ENCODE data around the gene TNFSF9. TPM values are rescaled to one million over a fixed set of nuclear protein-coding genes. Genes with fewer than 3 reads are reported as not detected.
"Not testable (repeated sequence)": the region's sequence is repeated elsewhere in the genome, so short reads cannot be mapped to it uniquely, and the experiment has no call there.

The TNFSF9 gene
- total RNA-seq, 1 donor from 2014 or later: 2.3 TPM

- H3K9ac ChIP-seq (ENCODE audit: low read length): no peak within 1 kb of the TSS
- no peak within 1 kb of the TSS for H3K27ac Mint-ChIP-seq (ENCODE audit: unreplicated experiment)
- H3K4me2 ChIP-seq (ENCODE audit: low read length): peak within 1 kb of the TSS; percentile 39
These were observed 28.8 kb upstream of the TNFSF9 start, which contains the start of gene TUBB4A for GRCh38 chr19:6501740-6502648. Gene TUBB4A, minus strand, starts transcription at chr19:6502309. Its CDS starts 97 bp downstream, at chr19:6502212.

DNA sequence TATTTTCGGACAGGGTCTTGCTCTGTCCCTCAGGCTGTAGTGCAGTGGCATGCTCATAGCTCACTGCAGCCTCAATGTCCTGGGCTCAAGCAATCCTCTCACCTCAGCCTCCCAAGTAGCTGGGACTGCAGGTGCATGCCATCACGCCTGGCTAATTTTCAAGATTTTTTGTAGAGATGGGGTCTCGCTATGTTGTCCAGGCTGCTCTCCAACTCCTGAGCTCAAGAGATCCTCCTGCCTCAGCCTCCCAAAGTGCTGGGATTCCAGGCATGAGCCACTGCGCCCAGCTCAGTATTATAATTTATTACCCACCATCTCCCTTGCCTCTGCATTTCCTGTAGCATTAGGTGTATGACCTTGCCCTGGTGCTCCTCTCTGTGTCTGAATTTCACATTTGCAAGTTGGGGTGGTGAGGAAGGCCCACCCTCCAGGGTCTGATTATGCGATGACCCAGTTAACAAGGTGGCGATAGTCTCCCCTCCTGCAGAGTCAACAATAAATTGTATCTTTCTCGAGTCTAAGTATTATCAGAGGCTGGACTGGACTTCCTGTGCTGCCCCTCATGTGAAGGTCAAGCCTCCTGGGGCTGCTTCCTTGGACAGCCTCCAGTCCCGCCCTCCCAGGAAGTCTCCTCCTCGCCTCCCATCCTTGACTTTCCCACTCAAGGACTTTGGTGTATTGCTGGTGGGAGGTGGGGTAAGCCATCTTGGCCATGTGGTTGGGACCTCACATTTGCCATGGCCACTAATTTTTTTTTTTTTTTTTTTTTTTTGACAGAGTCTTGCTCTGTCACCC lies 27.2 kb upstream of the TNFSF9 start:
- H3K36me3 Mint-ChIP-seq (ENCODE audit: low read depth, unreplicated experiment): no peaks in the 10 kb centered on the region

More at GRCh38 chr19:6501740-6502648, 28.8 kb upstream of the TNFSF9 start, which contains the start of gene TUBB4A:
- Histone ChIP-seq H2AFZ (ENCODE audit: low read depth, low read length) (no peak within 1 kb of the TSS), H3K4me1 (ENCODE audit: insufficient read depth, low read length) (no peaks in the 10 kb centered on the region), H3K27ac (ENCODE audit: low read depth, low read length) (no peak within 1 kb of the TSS), H3K4me3 (ENCODE audit: insufficient read depth, low read depth, low read length) (no peak within 1 kb of the TSS), H3K36me3 (ENCODE audit: insufficient read depth, low read length) (no peaks in the 10 kb centered on the region), H3K9me3 (ENCODE audit: insufficient read depth, low read depth, low read length) (no peaks in the 10 kb centered on the region), H3K79me2 (ENCODE audit: insufficient read depth, low read length) (no peaks in the 10 kb centered on the region), H4K20me1 (ENCODE audit: insufficient read depth, low read length) (no peaks in the 10 kb centered on the region), H3K27me3 (ENCODE audit: insufficient read depth, low read length) (peaks cover 16% of the 10 kb centered on the region)
- H3K4me3 Mint-ChIP-seq (ENCODE audit: unreplicated experiment): peak within 1 kb of the TSS; percentile 62
- peaks cover 2% of the 10 kb centered on the region for H3K9me3 Mint-ChIP-seq (ENCODE audit: unreplicated experiment)
- TF ChIP-seq CTCF (IDR thresholded peaks at IDR 0.05; ENCODE audit: insufficient read depth, low read depth, low read length): no peak
- peak; percentile 81 for TF ChIP-seq EZH2 (IDR thresholded peaks at IDR 0.05; ENCODE audit: insufficient read depth, low read length)
- H3K27me3 Mint-ChIP-seq (ENCODE audit: low read depth, unreplicated experiment): peaks cover 25% of the 10 kb centered on the region
- DNase-seq (ENCODE audit: low read depth) (no peak), FAIRE-seq (no peak)
- no peaks in the 10 kb centered on the region for H3K4me1 Mint-ChIP-seq (ENCODE audit: low read depth, unreplicated experiment)
- H3K36me3 Mint-ChIP-seq (ENCODE audit: low read depth, unreplicated experiment): no peaks in the 10 kb centered on the region

DNA sequence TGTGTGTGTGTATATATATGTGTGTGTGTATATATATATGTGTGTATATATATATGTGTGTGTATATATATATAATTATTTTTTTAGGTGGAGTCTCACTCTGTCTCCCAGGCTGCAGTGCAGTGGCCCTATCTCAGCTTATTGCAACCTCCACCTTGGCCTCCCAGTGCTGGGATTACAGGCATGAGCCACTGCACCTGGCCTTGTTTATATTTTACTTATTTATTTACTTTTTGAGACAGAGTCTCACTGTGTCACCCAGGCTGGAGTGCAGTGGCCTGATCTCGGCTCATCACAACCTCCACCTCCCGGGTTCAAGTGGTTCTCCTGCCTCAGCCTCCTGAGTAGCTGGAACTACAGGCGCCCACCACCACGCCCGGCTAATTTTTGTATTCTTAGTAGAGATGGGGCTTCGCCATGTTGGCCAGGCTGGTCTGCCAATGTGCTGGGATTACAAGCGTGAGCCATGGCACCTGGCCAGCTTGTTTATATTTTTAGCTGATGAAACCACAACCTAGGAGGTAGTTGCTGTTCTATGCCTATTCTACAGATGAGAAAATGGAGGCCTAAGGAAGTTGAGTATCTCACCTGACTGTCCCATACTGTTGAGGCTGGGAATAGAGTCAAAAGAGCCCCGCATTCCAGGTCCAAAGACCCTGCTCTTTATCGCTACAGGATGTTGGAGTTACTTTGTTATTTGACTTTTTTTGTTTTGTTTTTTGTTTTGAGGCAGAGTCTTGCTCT lies 22.6 kb upstream of the TNFSF9 start:
- H3K27ac Mint-ChIP-seq (ENCODE audit: unreplicated experiment); H3K9ac ChIP-seq (ENCODE audit: low read length); H3K9me3 Mint-ChIP-seq (ENCODE audit: unreplicated experiment); H3K27me3 ChIP-seq (ENCODE audit: insufficient read depth, low read length); H3K4me1 ChIP-seq (ENCODE audit: insufficient read depth, low read length); FAIRE-seq; H3K36me3 ChIP-seq (ENCODE audit: insufficient read depth, low read length); H3K36me3 Mint-ChIP-seq (ENCODE audit: low read depth, unreplicated experiment); H3K27ac ChIP-seq (ENCODE audit: low read depth, low read length); H3K79me2 ChIP-seq (ENCODE audit: insufficient read depth, low read length); H3K4me3 ChIP-seq (ENCODE audit: insufficient read depth, low read depth, low read length); H3K4me2 ChIP-seq (ENCODE audit: low read length); H3K4me1 Mint-ChIP-seq (ENCODE audit: low read depth, unreplicated experiment); H4K20me1 ChIP-seq (ENCODE audit: insufficient read depth, low read length); H2AFZ ChIP-seq (ENCODE audit: low read depth, low read length); H3K27me3 Mint-ChIP-seq (ENCODE audit: low read depth, unreplicated experiment); H3K9me3 ChIP-seq (ENCODE audit: insufficient read depth, low read depth, low read length); DNase-seq (ENCODE audit: low read depth); H3K4me3 Mint-ChIP-seq (ENCODE audit: unreplicated experiment): not testable (repeated sequence)

More for the DNA sequence above, 27.2 kb upstream of the TNFSF9 start:
- Histone ChIP-seq H3K4me3 (ENCODE audit: insufficient read depth, low read depth, low read length) (no peak overlapping the region), H3K27me3 (ENCODE audit: insufficient read depth, low read length) (peaks cover 16% of the 10 kb centered on the region), H3K79me2 (ENCODE audit: insufficient read depth, low read length) (no peaks in the 10 kb centered on the region), H3K4me2 (ENCODE audit: low read length) (no peak overlapping the region), H3K27ac (ENCODE audit: low read depth, low read length) (no peak overlapping the region), H3K36me3 (ENCODE audit: insufficient read depth, low read length) (no peaks in the 10 kb centered on the region), H3K4me1 (ENCODE audit: insufficient read depth, low read length) (no peaks in the 10 kb centered on the region), H2AFZ (ENCODE audit: low read depth, low read length) (no peak overlapping the region), H3K9ac (ENCODE audit: low read length) (no peak overlapping the region), H4K20me1 (ENCODE audit: insufficient read depth, low read length) (no peaks in the 10 kb centered on the region), H3K9me3 (ENCODE audit: insufficient read depth, low read depth, low read length) (no peaks in the 10 kb centered on the region)
- DNase-seq (ENCODE audit: low read depth): no peak
- no peak overlapping the region for H3K27ac Mint-ChIP-seq (ENCODE audit: unreplicated experiment)
- H3K9me3 Mint-ChIP-seq (ENCODE audit: unreplicated experiment): peaks cover 2% of the 10 kb centered on the region
- TF ChIP-seq EZH2 (IDR thresholded peaks at IDR 0.05; ENCODE audit: insufficient read depth, low read length) (no peak), CTCF (IDR thresholded peaks at IDR 0.05; ENCODE audit: insufficient read depth, low read depth, low read length) (no peak)
- FAIRE-seq: no peak
- peaks cover 25% of the 10 kb centered on the region for H3K27me3 Mint-ChIP-seq (ENCODE audit: low read depth, unreplicated experiment)
- no peaks in the 10 kb centered on the region for H3K4me1 Mint-ChIP-seq (ENCODE audit: low read depth, unreplicated experiment)
- no peak overlapping the region for H3K4me3 Mint-ChIP-seq (ENCODE audit: unreplicated experiment)
